A673 (cell line): ENCODE results near the gene SPSB4.

Experiments used
- EZH2 ChIP-seq: fragments of 200-600 bp; sonication (generic); IDR thresholded peaks from 2 replicates; pipeline ENCODE4 v1.6.1; 2017; ENCODE audit warnings: borderline replicate concordance, low read depth, mild to moderate bottlenecking, mixed read lengths, antibody characterized with exemption, low read length; ENCODE audit not compliant: poor library complexity, severe bottlenecking
- TF ChIP-seq, protein P1 (sequence below): fragments of 300-800, 200-600 bp; sonication (generic); conservative IDR thresholded peaks from 2 replicates; pipeline ENCODE4 v1.5.1; 2017; ENCODE audit warnings: low read depth, mild to moderate bottlenecking, antibody characterized with exemption, low read length, moderate library complexity, mixed read lengths

DNA sequence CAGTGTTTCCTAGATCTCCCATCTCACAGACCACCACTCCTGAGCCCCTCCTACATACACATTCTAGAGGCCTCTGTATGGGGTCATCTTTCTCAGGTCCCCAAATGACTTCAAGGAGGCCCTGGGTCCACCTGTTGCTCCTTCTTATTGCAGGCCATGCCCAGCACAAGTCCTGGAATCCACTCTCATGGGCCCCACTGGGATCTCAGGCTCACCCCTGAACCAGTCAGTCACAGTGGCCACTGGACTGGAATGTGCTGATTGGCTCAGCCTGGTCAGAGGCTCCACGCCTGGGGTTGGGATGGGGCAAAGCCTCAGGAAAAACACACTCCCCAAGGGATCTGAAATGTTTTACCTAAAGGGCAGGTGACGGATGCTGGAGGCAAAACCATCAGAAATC is 55.7 kb downstream of the SPSB4 start:
- TF ChIP-seq, protein P1, sequence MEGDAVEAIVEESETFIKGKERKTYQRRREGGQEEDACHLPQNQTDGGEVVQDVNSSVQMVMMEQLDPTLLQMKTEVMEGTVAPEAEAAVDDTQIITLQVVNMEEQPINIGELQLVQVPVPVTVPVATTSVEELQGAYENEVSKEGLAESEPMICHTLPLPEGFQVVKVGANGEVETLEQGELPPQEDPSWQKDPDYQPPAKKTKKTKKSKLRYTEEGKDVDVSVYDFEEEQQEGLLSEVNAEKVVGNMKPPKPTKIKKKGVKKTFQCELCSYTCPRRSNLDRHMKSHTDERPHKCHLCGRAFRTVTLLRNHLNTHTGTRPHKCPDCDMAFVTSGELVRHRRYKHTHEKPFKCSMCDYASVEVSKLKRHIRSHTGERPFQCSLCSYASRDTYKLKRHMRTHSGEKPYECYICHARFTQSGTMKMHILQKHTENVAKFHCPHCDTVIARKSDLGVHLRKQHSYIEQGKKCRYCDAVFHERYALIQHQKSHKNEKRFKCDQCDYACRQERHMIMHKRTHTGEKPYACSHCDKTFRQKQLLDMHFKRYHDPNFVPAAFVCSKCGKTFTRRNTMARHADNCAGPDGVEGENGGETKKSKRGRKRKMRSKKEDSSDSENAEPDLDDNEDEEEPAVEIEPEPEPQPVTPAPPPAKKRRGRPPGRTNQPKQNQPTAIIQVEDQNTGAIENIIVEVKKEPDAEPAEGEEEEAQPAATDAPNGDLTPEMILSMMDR: no peak
- no peak for TF ChIP-seq EZH2
